Measurements from ENCODE around the gene DACH2.

The DACH2 gene

DNA sequence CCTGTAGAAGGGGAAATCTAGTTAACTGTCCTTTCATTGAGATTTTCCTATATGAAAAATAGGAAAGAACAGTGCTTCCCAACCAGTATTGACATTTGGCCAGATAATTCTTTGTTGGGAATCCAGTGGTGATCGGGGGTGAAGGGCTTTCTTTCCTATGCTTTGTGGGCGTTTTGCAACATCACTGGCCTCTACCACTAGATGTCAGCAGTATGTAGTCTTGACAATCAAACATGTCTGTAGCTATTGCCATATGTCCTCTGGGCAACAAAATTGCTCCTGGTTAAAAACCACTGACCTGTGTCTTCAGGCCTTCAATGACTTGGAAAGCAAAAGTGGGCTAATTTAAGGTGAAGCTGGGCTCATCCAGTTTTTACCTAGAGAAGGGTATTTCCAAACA, 658.5 kb downstream of the DACH2 start:
- no peak for DNase-seq (ENCODE audit: low read depth in 2 of 2)

DNA sequence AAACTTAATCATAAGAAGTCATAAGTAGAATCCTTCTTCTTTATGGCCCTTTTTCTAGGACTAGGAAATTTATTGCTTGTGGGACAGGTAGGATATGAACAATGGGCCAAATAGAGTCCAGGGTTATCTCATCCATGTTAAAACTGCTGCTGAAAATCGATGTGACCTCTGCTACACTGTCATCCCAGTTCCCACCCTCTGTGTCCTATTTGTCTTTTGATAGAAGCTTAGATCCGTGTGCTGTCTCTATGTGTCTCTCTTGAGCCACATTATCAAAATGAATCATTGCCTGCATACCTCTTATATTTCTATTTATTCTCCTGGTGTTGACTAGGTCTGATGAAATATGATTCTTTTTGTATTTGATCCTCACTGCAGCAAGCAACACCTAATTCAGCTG, 661.4 kb downstream of the DACH2 start:
- DNase-seq (ENCODE audit: low read depth in 2 of 2): no peak

DNA sequence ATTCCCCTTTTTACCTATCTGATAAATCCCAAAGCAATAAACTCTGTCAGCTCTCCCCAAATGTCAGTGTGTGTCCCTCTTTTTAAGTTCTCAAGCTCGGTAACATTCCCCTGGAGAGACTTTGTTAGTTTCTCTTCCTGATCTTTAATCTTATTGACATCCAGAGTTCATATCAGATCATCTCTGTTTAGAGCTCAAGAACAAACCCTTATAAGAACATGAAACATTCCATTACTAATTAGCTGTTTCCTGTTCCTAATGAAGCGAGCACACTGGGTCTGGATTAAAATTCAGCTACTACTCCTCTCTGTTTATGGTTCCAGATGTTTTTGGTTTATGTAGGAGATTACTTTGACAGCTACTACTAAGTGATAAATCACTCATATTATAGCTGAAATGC, 681.5 kb downstream of the DACH2 start:
- no peak for DNase-seq (ENCODE audit: low read depth in 2 of 2)

GRCh38 chrX:86830685-86831084, 682.4 kb downstream of the DACH2 start:
- DNase-seq (ENCODE audit: low read depth in 2 of 2): no peak

GRCh38 chrX:86845101-86845500, 696.9 kb downstream of the DACH2 start:
- no peak for DNase-seq (ENCODE audit: low read depth in 2 of 2)
